ENCODE measurements around the gene RYR1. TPM values are rescaled to one million over a fixed set of nuclear protein-coding genes. Genes with fewer than 3 reads are reported as not detected.
"Not testable (repeated sequence)": the region's sequence is repeated elsewhere in the genome, so short reads cannot be mapped to it uniquely, and the experiment has no call there.

The RYR1 gene
- polyA plus RNA-seq, 1 experiment: not detected

DNA sequence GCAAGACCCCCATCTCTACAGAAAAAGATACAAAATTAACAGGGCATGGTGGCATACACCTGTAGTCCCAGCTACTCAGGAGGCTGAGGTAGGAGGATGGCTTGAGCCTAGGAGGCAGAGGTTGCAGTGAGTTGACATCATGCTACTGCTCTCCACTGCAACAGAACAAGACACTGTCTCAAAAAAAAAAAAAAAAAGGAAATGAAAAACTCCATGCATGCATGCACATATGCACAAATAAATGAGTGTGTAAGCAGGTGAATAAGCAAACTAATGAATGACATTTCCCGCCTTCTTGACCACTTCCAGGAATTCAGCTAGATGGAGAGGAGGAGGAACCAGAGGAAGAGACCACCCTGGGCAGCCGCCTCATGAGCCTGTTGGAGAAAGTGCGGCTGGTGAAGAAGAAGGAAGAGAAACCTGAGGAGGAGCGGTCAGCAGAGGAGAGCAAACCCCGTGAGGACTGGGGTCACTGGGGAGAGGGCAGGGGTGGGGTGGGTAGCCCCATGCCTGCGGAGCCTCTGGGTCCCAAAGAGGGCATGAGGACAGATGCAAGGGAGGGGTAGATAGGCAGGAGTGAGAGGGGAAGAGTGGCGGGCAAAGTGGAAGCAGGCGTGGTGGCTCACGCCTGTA, 58.8 kb downstream of the RYR1 start:
- POLR2A ChIA-PET: no interaction called here

DNA sequence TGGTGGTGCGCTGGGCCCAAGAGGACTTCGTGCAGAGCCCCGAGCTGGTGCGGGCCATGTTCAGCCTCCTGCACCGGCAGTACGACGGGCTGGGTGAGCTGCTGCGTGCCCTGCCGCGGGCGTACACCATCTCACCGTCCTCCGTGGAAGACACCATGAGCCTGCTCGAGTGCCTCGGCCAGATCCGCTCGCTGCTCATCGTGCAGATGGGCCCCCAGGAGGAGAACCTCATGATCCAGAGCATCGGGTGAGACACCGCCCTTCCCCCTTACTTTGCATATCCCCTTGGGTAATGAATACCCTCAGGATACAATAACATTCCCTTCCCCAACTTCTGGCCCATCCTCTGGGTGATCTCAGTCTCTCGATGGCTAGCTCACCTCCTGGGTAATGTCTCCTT, 60.9 kb downstream of the RYR1 start:
- Histone ChIP-seq H3K27ac (ENCODE audit: low read depth, low read length) (no peak overlapping the region), H3K4me3 (ENCODE audit: low read depth, low read length) (no peak overlapping the region), H3K9me3 (ENCODE audit: control insufficient read depth, insufficient read depth, low read length) (no peaks in the 10 kb centered on the region; the same call in 1 of the 2 replicates), H3K27me3 (ENCODE audit: control insufficient read depth, insufficient read depth, low read length) (no peaks in the 10 kb centered on the region)
- CTCF ChIA-PET: interaction anchor here (0.6 kb wide), 1 partner anchor 122 kb away, joined by 3 read pairs; no protein-coding TSS in a partner anchor
- POLR2A ChIA-PET: no interaction called here
- TF ChIP-seq CTCF (IDR thresholded peaks at IDR 0.05; ENCODE audit: low read depth, low read length): no peak
- no peak for DNase-seq (ENCODE audit: low read depth, low spot score)

More for the DNA sequence above, 58.8 kb downstream of the RYR1 start:
- H3K27ac ChIP-seq (ENCODE audit: low read depth, low read length): no peak overlapping the region
- TF ChIP-seq CTCF (IDR thresholded peaks at IDR 0.05; ENCODE audit: low read depth, low read length): no peak
- DNase-seq (ENCODE audit: low read depth, low spot score): no peak
- CTCF ChIA-PET: no interaction called here
- no peaks in the 10 kb centered on the region; the same call in 1 of the 2 replicates for H3K9me3 ChIP-seq (ENCODE audit: control insufficient read depth, insufficient read depth, low read length)
- no peaks in the 10 kb centered on the region for H3K27me3 ChIP-seq (ENCODE audit: control insufficient read depth, insufficient read depth, low read length)
- no peak overlapping the region for H3K4me3 ChIP-seq (ENCODE audit: low read depth, low read length)

GRCh38 chr19:38495375-38495774, 61.9 kb downstream of the RYR1 start:
- DNase-seq (ENCODE audit: low read depth, low spot score); CTCF ChIA-PET: not testable (repeated sequence)

DNA sequence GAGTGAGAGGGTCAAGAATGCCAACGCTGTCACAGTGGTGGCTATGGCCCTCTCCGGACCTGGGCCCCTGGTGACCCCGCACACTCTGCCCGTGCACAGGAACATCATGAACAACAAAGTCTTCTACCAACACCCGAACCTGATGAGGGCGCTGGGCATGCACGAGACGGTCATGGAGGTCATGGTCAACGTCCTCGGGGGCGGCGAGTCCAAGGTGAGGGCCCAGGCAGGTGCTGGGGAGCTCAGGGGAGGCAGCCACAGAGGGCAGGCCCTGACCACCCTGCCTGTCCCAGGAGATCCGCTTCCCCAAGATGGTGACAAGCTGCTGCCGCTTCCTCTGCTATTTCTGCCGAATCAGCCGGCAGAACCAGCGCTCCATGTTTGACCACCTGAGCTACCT, 62.6 kb downstream of the RYR1 start:
- Histone ChIP-seq H3K27me3 (ENCODE audit: control insufficient read depth, insufficient read depth, low read length) (no peaks in the 10 kb centered on the region), H3K9me3 (ENCODE audit: control insufficient read depth, insufficient read depth, low read length) (no peaks in the 10 kb centered on the region; the same call in 1 of the 2 replicates), H3K27ac (ENCODE audit: low read depth, low read length) (no peak overlapping the region), H3K4me3 (ENCODE audit: low read depth, low read length) (no peak overlapping the region)
- ChIA-PET CTCF (no interaction called here), POLR2A (no interaction called here)
- no peak for TF ChIP-seq CTCF (IDR thresholded peaks at IDR 0.05; ENCODE audit: low read depth, low read length)
- no peak for DNase-seq (ENCODE audit: low read depth, low spot score)

More at GRCh38 chr19:38495375-38495774, 61.9 kb downstream of the RYR1 start:
- POLR2A ChIA-PET; H3K27me3 ChIP-seq (ENCODE audit: control insufficient read depth, insufficient read depth, low read length); H3K9me3 ChIP-seq (ENCODE audit: control insufficient read depth, insufficient read depth, low read length); H3K27ac ChIP-seq (ENCODE audit: low read depth, low read length); H3K4me3 ChIP-seq (ENCODE audit: low read depth, low read length): not testable (repeated sequence)

DNA sequence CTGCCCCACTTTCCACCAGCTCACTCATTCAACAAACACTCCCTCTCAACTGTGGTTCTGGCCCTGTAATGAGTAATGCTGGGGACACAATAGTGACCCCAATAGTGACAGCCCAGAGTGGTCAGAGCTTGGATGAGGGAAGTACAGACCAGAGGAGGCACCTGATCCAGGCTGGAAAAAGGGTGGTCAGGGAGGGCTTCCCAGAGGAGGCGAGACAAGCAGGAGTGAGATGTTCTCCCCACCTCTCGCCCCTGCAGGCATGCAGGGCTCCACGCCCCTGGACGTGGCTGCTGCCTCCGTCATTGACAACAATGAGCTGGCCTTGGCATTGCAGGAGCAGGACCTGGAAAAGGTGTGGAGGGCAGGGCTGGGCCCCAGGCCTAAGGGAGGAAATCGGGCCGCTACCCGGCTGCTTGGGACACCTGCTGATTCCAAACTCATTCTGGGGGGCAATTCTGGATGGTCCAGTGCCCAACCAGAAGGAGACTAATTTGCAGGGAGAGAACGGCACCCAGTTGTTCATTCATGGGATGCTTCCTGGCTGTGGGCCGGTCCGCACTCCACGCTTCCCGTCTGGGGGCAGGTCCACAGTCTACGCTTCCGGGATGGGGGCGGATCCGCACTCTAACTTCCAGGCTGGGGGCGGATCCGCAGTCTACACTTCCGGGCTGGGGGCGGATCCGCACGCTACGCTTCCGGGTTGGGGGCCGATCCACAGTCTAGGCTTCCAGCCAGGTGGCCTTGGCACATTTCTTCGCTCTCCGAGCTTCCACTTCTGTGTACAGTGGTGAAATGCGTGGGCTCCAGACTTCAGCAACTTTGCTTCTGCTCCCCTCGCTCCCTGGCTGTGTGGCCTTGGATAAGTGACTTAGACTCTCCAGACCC, 63.4 kb downstream of the RYR1 start:
- no peak for TF ChIP-seq CTCF (IDR thresholded peaks at IDR 0.05; ENCODE audit: low read depth, low read length)
- H3K4me3 ChIP-seq (ENCODE audit: low read depth, low read length): no peak overlapping the region
- no peak overlapping the region for H3K27ac ChIP-seq (ENCODE audit: low read depth, low read length)
- ChIA-PET POLR2A (no interaction called here), CTCF (no interaction called here)
- DNase-seq (ENCODE audit: low read depth, low spot score): no peak
- no peaks in the 10 kb centered on the region for H3K27me3 ChIP-seq (ENCODE audit: control insufficient read depth, insufficient read depth, low read length)
- no peaks in the 10 kb centered on the region; the same call in 1 of the 2 replicates for H3K9me3 ChIP-seq (ENCODE audit: control insufficient read depth, insufficient read depth, low read length)
